Effector memory CD4-positive, alpha-beta T cell (primary cell): Measurements from ENCODE around the gene DCAF11.
A peak's percentile ranks its signal among the peaks of the same experiment; 100 is the strongest.

ENCODE experiments used
- DNase-seq, 3 donors: peaks; one replicate each; pipeline ENCODE4 v3.0.0-alpha.2; 2020
- H3K27ac ChIP-seq: 2 replicates; pipeline ENCODE4 v1.7.0; 2013; ENCODE audit warnings: mild to moderate bottlenecking, low read length, moderate library complexity; ENCODE audit not compliant: insufficient read depth, poor library complexity, severe bottlenecking
- H3K27me3 ChIP-seq: replicated peaks from 2 replicates; pipeline ENCODE4 v1.7.0; 2013; ENCODE audit warnings: mild to moderate bottlenecking, low read length; ENCODE audit not compliant: insufficient read depth, control insufficient read depth, poor library complexity, severe bottlenecking
- H3K36me3 ChIP-seq: 2 replicates; pipeline ENCODE4 v1.7.0; 2013; ENCODE audit warnings: mild to moderate bottlenecking, low read length, moderate library complexity; ENCODE audit not compliant: control insufficient read depth, insufficient read depth
- H3K4me1 ChIP-seq: 2 replicates; pipeline ENCODE4 v1.7.0; 2013; ENCODE audit warnings: low read length, mild to moderate bottlenecking; ENCODE audit not compliant: control insufficient read depth, insufficient read depth, poor library complexity, severe bottlenecking
- H3K4me3 ChIP-seq: 2 replicates; pipeline ENCODE4 v1.7.0; 2013; ENCODE audit warnings: low read length, low read depth, mild to moderate bottlenecking; ENCODE audit not compliant: insufficient read depth, poor library complexity, severe bottlenecking
- H3K9me3 ChIP-seq: 2 replicates; pipeline ENCODE4 v1.7.0; 2013; ENCODE audit warnings: mild to moderate bottlenecking, low read length, moderate library complexity; ENCODE audit not compliant: control insufficient read depth

The DCAF11 gene

DNA sequence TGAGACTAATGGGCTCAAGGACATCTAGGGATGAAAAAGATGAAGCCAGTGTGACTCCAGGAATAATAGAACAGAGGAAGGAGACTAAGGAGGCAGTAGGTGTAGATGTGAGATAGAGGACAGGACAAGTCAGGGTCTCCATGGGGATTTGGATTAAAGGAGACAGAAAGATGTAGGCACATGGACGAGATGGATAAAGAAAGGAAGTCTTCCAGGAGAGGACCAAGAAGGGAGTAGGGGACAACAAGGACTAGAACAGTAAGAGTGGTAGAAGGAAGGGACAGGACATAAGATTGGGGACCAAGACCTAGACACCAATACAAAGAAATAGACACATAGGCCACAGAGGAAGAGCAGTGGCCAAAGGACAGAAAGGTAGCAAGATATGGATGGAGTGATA is 27.6 kb upstream of the DCAF11 start:
- Histone ChIP-seq H3K4me3 (no peak overlapping the region), H3K9me3 (no peaks in the 10 kb centered on the region), H3K4me1 (no peaks in the 10 kb centered on the region), H3K27me3 (no peaks in the 10 kb centered on the region), H3K27ac (no peak overlapping the region), H3K36me3 (no peaks in the 10 kb centered on the region)
- DNase-seq: no peak

DNA sequence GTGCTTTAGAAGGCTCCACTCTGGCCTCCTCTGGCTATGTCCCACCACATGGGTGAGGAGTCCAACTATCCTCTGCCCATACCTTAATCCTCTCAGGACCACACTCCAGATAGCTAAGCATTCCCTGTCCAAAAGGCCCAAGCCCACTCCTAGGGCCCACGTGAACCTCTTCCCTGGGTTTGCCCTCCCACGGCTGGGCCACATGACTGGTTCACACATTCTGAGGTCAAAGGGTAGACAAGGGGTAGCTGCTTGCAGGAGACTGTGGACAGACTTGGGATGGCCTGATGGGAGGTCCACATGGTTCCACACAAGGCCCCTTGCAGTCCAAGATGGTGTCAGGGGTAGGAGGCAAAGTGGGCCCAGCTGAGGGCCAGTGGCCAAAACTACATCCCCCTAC is 26.5 kb upstream of the DCAF11 start:
- no peaks in the 10 kb centered on the region for H3K9me3 ChIP-seq
- DNase-seq: no peak
- H3K27ac ChIP-seq: no peak overlapping the region
- no peak overlapping the region for H3K4me3 ChIP-seq
- no peaks in the 10 kb centered on the region for H3K4me1 ChIP-seq
- no peaks in the 10 kb centered on the region for H3K36me3 ChIP-seq
- no peaks in the 10 kb centered on the region for H3K27me3 ChIP-seq

DNA sequence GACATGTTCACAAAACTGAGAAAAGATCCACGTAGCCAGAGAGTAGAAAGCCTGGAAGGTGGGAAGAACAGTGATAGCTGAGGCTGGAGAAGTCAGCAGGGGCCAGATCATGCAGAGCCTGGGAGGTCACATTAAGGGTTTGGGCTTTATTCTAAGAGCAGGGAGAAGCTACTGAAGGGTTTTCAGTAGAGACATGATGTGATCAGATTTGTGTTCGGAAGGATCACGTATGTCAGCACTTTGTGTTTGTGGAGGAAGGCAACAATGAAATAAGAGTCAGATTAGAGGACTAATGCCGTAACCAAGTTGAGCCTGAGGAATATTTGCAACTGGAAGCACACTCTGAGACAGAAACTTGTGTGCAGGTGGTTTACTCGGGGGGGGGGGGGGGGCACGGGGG is 24.7 kb upstream of the DCAF11 start:
- Histone ChIP-seq H3K27me3 (no peaks in the 10 kb centered on the region), H3K4me1 (no peaks in the 10 kb centered on the region), H3K27ac (no peak overlapping the region), H3K9me3 (no peaks in the 10 kb centered on the region), H3K36me3 (no peaks in the 10 kb centered on the region), H3K4me3 (no peak overlapping the region)
- no peak for DNase-seq

DNA sequence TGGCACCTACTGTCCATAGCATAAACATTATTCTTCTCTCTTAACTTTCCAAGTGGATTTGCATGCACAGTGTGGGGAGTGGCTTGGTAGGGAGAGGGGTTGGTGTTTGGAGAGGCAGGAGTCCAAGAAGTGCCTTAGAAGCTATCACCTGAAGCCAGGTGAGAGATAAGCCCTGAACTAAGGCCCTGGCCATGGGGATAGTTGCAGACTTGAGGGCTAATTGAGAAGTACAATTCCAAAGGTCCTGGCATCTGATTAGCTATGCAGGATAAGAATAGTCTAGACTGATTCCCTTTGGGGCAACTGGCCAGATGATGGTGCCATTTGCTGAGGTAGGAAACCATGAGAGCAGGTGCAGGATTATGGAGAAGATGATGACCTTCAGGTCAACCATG is 22.5 kb upstream of the DCAF11 start:
- Histone ChIP-seq H3K36me3 (no peaks in the 10 kb centered on the region), H3K4me1 (no peaks in the 10 kb centered on the region), H3K9me3 (no peaks in the 10 kb centered on the region), H3K27ac (no peak overlapping the region), H3K27me3 (no peaks in the 10 kb centered on the region), H3K4me3 (no peak overlapping the region)
- DNase-seq: no peak

DNA sequence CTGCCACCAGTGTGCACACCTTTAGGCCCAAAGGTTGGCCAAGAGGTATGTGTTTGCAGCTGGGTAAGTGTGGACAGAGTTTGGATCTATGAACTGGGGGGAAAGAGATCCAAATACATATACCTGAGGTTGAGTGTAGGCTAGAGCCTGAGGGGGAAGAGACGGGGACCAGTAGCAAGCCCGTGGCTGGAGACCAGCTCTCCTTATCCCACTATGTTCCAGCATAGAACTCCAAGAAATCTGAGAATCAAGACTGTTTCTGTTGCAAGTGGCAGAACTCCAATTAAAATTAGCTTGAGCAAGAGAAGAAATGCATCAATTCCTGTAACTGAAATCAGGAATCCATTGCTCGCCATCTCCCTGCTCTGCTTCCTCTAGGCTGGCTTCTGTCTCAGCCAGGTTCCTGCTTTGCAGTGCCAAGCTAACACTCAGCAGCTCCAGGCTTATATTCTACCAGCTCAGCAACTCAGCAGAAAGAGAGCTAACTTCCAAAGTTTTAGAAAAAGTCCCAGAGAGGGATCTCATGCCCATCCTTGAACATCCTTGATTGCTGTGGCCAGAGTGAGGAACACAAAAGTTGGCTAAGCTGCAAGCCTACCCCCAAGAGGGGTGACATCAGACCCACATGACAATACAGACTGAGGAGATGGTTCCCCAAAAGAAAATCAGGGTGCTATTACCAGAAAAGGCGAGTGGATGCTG is 21.9 kb upstream of the DCAF11 start:
- DNase-seq: no peak
- H3K36me3 ChIP-seq: no peaks in the 10 kb centered on the region
- H3K9me3 ChIP-seq: no peaks in the 10 kb centered on the region
- no peak overlapping the region for H3K4me3 ChIP-seq
- no peaks in the 10 kb centered on the region for H3K4me1 ChIP-seq
- H3K27me3 ChIP-seq: no peaks in the 10 kb centered on the region
- H3K27ac ChIP-seq: no peak overlapping the region

DNA sequence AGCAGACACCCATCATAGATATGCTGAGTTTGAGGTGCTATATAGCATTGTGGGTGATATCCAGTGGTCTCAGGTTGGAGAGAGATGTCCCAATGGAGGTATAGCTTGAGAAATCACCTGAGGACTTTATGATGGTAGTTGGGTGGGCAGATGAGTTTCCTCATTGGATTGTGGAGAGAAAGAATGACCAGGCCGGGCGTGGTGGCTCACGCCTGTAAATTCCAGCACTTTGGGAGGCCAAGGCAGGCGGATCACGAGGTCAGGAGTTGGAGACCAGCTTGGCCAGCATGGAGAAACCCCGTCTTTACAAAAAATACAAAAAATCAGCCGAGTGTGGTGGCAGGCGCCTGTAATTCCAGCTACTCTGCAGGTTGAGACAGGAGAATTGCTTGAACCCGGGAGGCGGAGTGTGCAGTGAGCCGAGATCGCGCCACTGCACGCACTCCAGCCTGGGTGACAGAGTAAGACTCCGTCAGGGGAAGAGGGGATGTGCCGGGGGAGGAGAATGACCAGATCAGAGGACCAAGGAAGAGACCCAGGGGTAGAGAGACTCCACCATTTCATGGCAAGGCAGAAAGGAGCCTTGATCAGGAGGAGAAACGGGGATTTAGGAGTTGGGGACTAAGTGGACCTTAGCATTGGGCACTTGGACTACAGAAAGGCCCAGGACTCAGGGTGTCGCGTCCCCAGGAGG is 21.2 kb upstream of the DCAF11 start:
- Histone ChIP-seq H3K27ac (peak overlapping the region; percentile 84), H3K4me3 (peak overlapping the region; percentile 90)
- no peak for DNase-seq

DNA sequence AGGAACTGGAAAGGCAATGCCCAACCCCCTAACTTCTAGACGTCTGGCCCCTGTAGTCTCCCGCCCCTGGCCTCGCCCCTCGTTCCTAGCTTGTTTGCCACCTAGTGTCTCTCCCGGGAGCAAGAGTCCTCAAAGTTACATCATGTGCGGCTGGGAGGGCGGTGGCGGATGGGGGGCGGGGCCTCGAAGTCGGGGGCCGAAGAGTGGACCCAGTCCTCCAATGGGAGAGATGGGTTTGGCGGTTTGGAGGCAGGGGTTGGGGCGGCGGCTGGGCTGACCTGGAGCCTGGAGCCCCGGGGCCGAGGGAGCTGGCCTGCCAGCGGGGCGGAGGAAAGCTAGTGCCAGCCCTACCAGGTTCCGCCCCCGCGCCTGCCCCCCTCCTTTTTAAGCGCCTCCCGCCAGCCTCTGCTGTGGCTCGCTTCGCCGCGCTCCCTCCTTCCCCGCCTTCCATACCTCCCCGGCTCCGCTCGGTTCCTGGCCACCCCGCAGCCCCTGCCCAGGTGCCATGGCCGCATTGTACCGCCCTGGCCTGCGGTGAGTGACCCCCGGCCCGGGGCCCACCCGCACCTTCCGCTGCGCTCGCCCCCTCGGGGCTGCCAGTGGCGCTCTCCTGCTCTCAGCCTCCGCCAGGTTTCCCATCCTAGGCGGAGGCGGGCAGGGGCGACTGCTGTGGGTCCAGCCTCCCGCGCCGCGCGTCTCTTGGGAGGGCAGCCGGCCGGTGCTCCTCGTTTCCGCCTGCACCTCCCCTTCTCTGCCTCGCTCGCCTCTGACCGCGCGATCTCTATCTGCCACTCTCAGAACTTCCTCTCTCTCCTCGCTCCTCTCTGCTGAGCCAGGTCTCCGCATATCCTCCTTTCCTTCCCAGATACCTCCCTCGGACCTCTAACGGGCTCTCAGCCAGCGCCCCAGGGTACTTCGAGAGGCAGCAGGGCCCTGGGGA is 20.4 kb upstream of the DCAF11 start, which contains the start of gene PCK2:
Gene PCK2, plus strand, starts transcription at position 411 of the 940 bp plus-strand sequence. Its CDS starts 95 bp downstream, at position 506.
- no peaks in the 10 kb centered on the region for H3K9me3 ChIP-seq
- peaks cover 7% of the 10 kb centered on the region for H3K36me3 ChIP-seq
- peak; percentile 61 to 70 (median 62) for DNase-seq
- peak within 1 kb of the TSS; percentile 84 for H3K27ac ChIP-seq
- H3K4me3 ChIP-seq: peak within 1 kb of the TSS; percentile 90
- H3K27me3 ChIP-seq: no peaks in the 10 kb centered on the region
- H3K4me1 ChIP-seq: no peaks in the 10 kb centered on the region

More for the DNA sequence above, 21.2 kb upstream of the DCAF11 start:
- no peaks in the 10 kb centered on the region for H3K4me1 ChIP-seq
- peaks cover 3% of the 10 kb centered on the region for H3K36me3 ChIP-seq
- no peaks in the 10 kb centered on the region for H3K27me3 ChIP-seq
- H3K9me3 ChIP-seq: no peaks in the 10 kb centered on the region

DNA sequence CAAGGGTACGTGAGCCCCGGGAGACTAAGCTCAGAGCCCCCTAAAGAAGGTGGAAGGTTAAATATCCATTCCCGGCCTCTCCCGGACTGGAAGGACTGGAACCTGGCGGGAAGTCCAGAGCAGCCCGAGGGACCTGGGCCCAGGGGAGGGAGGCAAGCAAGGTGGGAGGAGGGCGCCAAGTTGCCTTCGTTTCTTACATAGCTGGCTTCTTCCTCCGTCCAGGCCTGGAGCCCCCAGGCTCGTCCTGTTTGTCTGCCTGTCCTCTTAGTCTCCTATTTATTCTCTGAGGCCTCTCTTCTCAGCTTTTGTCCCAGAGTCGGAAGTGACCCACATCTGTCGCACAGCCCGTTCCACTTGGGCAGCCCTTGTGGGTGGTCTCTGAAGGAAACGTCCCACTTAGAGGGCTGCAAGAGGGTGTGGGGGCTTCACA is 19.7 kb upstream of the DCAF11 start:
- peaks cover 14% of the 10 kb centered on the region for H3K36me3 ChIP-seq
- DNase-seq: no peak
- H3K27ac ChIP-seq: peak overlapping the region; percentile 84
- no peaks in the 10 kb centered on the region for H3K27me3 ChIP-seq
- no peaks in the 10 kb centered on the region for H3K9me3 ChIP-seq
- peak overlapping the region; percentile 90 for H3K4me3 ChIP-seq
- no peaks in the 10 kb centered on the region for H3K4me1 ChIP-seq

DNA sequence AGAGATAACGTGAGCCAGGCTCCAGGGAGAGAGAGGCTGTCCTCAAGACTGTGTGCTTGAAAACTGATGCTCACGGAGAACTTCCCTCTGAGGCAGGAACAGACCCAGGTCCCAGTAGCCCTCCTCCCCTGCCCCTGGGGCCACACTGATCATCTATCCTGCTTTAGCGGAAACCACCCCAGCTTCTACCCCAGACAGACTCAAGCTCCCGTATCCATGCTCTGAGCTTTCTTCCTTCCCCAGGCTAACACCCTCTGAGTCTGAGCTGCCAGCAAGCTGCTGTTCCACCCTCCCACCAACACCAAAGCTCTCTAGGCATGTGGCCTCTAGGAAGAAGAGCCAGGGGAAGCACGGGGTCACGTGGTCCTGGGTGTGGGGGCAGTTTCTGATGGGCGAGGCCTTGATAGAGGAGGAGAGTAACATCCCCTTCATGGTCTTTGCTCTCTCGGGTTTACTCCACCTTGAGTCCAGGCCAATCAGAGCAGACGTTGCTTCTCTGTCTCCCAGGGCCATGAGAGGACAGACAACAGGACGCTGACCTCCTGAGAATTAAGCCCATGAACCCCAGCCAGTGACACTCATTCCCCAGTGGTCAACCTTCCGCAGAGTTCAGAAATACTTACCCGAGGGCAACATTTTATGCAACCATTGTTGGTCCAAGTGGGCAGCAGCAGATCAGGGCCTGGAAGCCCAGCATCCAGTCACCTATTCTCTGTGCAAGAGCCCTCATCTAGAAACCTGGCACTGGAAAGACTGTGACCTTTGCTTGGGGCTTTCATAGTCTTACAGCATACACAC is 19.1 kb upstream of the DCAF11 start:
- peak in 1 of 3 donors; percentile 9 for DNase-seq
- Histone ChIP-seq H3K4me1 (no peaks in the 10 kb centered on the region), H3K27me3 (no peaks in the 10 kb centered on the region), H3K4me3 (peak overlapping the region; percentile 90), H3K27ac (peak overlapping the region; percentile 84), H3K9me3 (no peaks in the 10 kb centered on the region), H3K36me3 (peaks cover 18% of the 10 kb centered on the region)
